ENCODE data around the gene TSPAN15.

Gene TSPAN15

GRCh38 chr10:69466158-69466490 lies 14.9 kb downstream of the TSPAN15 start:
- no peak for DNase-seq (ENCODE audit: low spot score)

GRCh38 chr10:69466689-69467088 lies 15.4 kb downstream of the TSPAN15 start:
- no peak for DNase-seq (ENCODE audit: low spot score)

GRCh38 chr10:69467928-69468750 lies 16.9 kb downstream of the TSPAN15 start:
- DNase-seq (ENCODE audit: low spot score), result no peak

DNA sequence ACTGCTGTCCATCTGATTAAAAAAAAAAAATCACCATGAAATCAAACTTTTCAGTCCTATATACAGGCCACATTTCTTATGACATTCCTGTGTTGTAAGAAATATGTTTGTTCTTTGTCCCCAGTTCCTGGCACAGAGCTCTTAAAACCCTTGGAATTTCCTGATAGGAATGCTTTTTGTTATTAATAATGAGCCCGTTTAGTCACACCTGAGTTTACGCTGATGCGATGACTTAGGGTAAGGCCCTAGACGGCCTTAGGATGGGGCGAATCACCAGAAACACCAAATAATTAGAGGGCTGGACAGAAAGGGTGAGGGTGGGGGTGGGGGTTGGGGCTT lies 17.5 kb downstream of the TSPAN15 start:
- DNase-seq (ENCODE audit: low spot score), result no peak

GRCh38 chr10:69469976-69470375 lies 18.7 kb downstream of the TSPAN15 start:
- DNase-seq (ENCODE audit: low spot score), result no peak

GRCh38 chr10:69470463-69471384 lies 19.5 kb downstream of the TSPAN15 start:
- DNase-seq (ENCODE audit: low spot score), result no peak

GRCh38 chr10:69472142-69472541 lies 20.9 kb downstream of the TSPAN15 start:
- DNase-seq (ENCODE audit: low spot score), result no peak

- DNase-seq (ENCODE audit: low spot score), result no peak
Measured at GRCh38 chr10:69472544-69472943, 21.3 kb downstream of the TSPAN15 start.

DNA sequence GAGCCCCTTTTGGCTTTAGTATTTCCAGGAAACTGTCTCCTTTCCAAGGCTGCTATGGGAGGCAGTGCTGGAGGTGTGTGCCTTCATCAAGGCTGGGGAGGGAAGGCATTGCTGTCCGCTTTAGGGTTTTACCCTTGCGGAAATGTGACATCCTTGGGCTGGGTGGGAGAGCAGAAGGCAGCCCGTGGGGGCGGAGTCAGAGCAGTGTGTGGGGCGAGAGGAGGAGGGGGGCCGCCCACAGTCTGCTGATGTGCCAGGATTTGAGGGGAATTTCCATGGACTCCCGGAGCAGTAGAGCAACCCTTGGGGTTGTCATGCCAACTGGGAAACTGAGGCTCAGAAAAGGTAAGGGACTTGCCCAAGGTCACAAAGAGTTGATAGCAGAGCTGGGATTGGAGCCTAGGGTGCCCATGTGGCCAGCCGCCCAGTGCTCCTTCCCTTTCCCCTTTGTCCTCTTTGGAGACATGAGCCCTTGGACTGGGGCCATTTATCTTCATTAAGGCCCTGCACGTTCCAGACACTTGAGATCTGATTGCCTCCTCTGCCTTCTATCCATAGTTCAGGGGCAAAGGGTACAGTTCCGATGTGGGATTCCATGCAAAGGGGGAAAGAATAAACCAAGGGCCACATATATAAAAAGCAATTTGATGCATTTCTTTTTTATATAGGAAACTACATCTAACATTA lies 22.2 kb downstream of the TSPAN15 start:
- DNase-seq (ENCODE audit: low spot score), result no peak

DNA sequence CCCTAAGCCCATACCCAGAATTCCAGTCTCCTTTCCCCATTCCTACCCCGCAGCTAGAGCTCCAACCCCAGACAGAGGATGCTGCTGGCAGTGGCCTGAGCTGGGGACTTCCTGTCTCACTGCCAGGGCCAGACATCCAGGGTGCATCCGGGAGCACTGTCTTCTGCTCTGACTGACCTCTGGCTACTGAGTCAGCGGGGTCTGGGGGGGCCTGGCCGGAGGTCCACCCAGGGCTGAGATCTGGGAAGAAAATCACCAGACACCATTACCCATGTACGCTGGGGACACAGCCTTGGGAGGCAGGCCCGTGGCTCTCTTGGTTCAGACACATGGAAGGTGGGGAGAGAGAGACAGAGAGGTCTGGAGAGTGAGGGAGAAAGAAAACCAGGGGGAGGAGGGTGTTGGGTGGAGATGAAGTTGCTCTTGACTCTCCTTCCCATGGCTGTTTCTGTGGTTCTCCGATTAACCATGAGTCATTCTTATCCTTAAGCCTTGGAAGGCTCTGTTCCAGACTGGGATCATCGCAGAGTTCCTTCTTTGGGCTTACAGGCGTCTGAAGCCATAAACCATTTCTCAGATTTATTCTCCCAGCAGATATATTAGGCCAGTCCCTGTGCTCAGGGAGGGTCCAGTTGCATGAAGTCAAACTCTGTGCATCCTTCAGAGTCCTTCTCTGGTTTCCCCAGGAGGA lies 23.6 kb downstream of the TSPAN15 start:
- no peak for DNase-seq (ENCODE audit: low spot score)

DNA sequence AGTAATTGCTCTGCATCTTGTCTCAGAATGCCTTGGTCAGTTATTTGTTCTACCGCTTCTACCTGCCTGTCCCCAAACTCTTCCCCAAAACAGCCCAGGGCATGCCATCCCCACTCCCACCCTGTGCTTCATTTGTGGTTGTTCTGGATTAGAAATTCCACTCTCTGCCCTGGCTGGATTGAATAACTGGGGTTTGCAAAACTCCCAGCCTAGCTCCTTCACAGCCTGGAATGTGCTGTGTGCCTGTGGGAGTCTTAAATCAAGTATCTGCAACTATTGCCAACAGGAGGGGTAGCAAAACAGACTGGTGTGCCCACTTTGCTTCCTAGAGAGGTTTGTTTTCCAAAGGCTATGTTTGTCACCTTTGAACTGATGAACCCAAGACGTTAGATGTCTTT lies 24.2 kb downstream of the TSPAN15 start:
- no peak for DNase-seq (ENCODE audit: low spot score)

GRCh38 chr10:69477968-69478597 lies 26.8 kb downstream of the TSPAN15 start:
- no peak for DNase-seq (ENCODE audit: low spot score)

- DNase-seq (ENCODE audit: low spot score), result no peak
Measured at GRCh38 chr10:69479240-69480067, 28.2 kb downstream of the TSPAN15 start.

DNA sequence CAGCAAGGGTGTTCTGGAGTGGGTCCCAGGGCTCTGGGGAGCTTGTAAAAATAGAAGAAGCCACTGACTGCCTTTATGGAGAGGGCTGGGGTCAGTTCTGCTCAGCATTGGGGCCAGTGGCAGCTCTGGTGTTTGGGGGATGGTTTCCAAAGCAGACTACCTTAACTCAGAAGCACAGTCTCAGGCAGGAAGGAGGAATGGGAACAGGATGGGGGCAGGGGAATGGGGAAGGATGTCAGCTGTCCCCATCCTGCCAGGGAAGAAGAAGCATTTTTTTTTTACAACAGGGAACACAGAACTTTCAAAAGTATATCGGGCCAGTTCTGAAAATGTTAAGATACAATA lies 28.8 kb downstream of the TSPAN15 start:
- no peak for DNase-seq (ENCODE audit: low spot score)

GRCh38 chr10:69481305-69481704 lies 30.0 kb downstream of the TSPAN15 start:
- no peak for DNase-seq (ENCODE audit: low spot score)

DNA sequence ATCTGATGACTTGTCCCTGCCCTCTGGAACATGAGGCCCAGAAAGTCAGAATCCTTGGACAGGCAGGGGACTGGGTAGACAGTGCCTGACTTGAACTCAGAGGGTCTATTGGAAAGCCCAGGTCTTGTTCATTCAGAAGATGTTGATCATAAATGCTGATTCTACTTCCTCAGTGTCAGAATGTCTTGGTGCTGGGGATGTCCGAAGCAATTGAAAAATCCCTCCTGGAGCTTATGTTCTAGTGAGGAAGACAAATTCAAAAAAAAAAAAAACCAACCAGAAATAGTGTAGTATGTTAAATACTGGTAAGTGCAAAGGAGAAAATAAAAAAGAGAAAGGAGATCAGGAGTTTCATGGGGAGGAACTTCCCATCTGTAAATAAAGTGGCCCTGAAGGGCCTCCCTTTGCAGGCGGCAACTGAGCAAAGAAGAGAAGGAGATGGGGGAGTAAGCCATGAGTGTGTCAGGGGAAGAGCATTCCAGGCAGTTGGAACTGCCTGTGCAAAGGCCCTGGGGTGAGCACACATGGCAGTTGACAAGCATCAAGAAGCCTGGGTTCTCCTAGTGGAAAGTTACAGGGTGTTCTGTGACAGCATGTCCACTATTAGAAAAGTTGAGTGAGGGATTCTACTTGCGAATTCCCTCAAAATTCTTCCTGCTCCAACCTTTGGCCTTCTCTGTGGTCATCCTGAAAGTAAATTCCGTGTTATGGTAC lies 30.7 kb downstream of the TSPAN15 start:
- no peak for DNase-seq (ENCODE audit: low spot score)

GRCh38 chr10:69483963-69484362 lies 32.7 kb downstream of the TSPAN15 start:
- DNase-seq (ENCODE audit: low spot score), result no peak

DNA sequence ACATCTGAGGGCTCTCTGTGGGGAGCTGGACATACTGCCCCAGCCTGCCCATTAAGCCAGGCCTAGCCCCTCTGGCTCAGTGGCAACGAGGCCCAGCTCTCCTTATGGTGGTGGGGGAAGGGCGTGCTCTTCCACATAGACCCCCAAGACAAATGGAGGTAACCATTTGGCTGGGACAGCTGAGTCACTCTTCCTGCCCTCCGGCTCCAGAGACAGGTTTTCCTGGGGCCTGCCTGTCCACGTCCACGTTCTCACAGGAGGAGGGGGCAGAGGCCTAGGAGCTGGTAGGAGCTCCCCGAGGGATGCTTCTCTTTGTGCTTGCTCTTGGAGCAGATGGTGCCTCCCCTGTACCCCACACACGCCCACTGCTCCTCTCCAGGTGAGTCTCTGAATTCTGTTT lies 33.5 kb downstream of the TSPAN15 start:
- no peak for DNase-seq (ENCODE audit: low spot score)

- no peak for DNase-seq (ENCODE audit: low spot score)
Measured at GRCh38 chr10:69486922-69487730, 35.9 kb downstream of the TSPAN15 start.
